ENCODE data around the gene KCNQ1.

The KCNQ1 gene

GRCh38 chr11:2508793-2509192 lies 64.0 kb downstream of the KCNQ1 start:
- DNase-seq (ENCODE audit: low read depth in 2 of 2), result no peak

GRCh38 chr11:2509481-2510001 lies 64.7 kb downstream of the KCNQ1 start:
- DNase-seq (ENCODE audit: low read depth in 2 of 2), result no peak

GRCh38 chr11:2510626-2511402 lies 66.0 kb downstream of the KCNQ1 start:
- DNase-seq (ENCODE audit: low read depth in 2 of 2), result no peak

- no peak for DNase-seq (ENCODE audit: low read depth in 2 of 2)
Measured at GRCh38 chr11:2511421-2512369, 66.9 kb downstream of the KCNQ1 start.

GRCh38 chr11:2512431-2513407 lies 67.9 kb downstream of the KCNQ1 start:
- no peak for DNase-seq (ENCODE audit: low read depth in 2 of 2)

- no peak for DNase-seq (ENCODE audit: low read depth in 2 of 2)
Measured at GRCh38 chr11:2513441-2513840, 68.6 kb downstream of the KCNQ1 start.

- no peak for DNase-seq (ENCODE audit: low read depth in 2 of 2)
Measured at GRCh38 chr11:2515401-2516275, 70.8 kb downstream of the KCNQ1 start.

GRCh38 chr11:2516276-2517015 lies 71.6 kb downstream of the KCNQ1 start:
- DNase-seq (ENCODE audit: low read depth in 2 of 2), result no peak

- no peak for DNase-seq (ENCODE audit: low read depth in 2 of 2)
Measured at GRCh38 chr11:2517016-2517385, 72.2 kb downstream of the KCNQ1 start.

- DNase-seq (ENCODE audit: low read depth in 2 of 2), result no peak
Measured at GRCh38 chr11:2517386-2518064, 72.7 kb downstream of the KCNQ1 start.

- DNase-seq (ENCODE audit: low read depth in 2 of 2), result no peak
Measured at GRCh38 chr11:2518111-2518982, 73.5 kb downstream of the KCNQ1 start.

GRCh38 chr11:2518983-2519340 lies 74.2 kb downstream of the KCNQ1 start:
- DNase-seq (ENCODE audit: low read depth in 2 of 2), result no peak

GRCh38 chr11:2519517-2519861 lies 74.7 kb downstream of the KCNQ1 start:
- DNase-seq (ENCODE audit: low read depth in 2 of 2), result no peak

GRCh38 chr11:2519862-2520735 lies 75.3 kb downstream of the KCNQ1 start:
- no peak for DNase-seq (ENCODE audit: low read depth in 2 of 2)

GRCh38 chr11:2520736-2521035 lies 75.9 kb downstream of the KCNQ1 start:
- no peak for DNase-seq (ENCODE audit: low read depth in 2 of 2)

- no peak for DNase-seq (ENCODE audit: low read depth in 2 of 2)
Measured at GRCh38 chr11:2521081-2521732, 76.4 kb downstream of the KCNQ1 start.

Data from fibroblast of skin of left quadriceps (primary cell).